Measurements from ENCODE around the gene ALDOB. TPM values are rescaled to one million over a fixed set of nuclear protein-coding genes. Genes with fewer than 3 reads are reported as not detected.

ALDOB gene
- total RNA-seq, 1 experiment from 2014 or later, result 1.2 TPM

- Histone ChIP-seq H3K27ac (ENCODE audit: low read depth, low read length) (peak overlapping the region; percentile 51; the same call in 1 of the 2 replicates), H3K9ac (ENCODE audit: low read length) (peak overlapping the region; percentile 48; the same call in 1 of the 2 replicates), H3K36me3 (ENCODE audit: control insufficient read depth in 1 of 2, insufficient read depth in 2 of 2, low read length in 2 of 2) (no peaks in the 10 kb centered on the region), H2AFZ (ENCODE audit: low read depth, low read length, poor library complexity, severe bottlenecking) (peak overlapping the region; percentile 99), H4K20me1 (ENCODE audit: insufficient read depth) (no peaks in the 10 kb centered on the region), H3K4me1 (ENCODE audit: control insufficient read depth in 1 of 2, insufficient read depth in 2 of 2, low read length in 2 of 2) (peaks cover 0 to 6% of the 10 kb centered on the region in 2 experiments; a peak in 2 of 4 replicates), H3K9me3 (ENCODE audit: control insufficient read depth in 1 of 2, insufficient read depth in 1 of 2, low read depth in 1 of 2, low read length in 2 of 2) (no peaks in the 10 kb centered on the region), H3K79me2 (ENCODE audit: insufficient read depth, low read length) (no peaks in the 10 kb centered on the region), H3K9me2 (ENCODE audit: insufficient read depth) (no peaks in the 10 kb centered on the region), H3K4me2 (ENCODE audit: low read length) (peak overlapping the region; percentile 93), H3K27me3 (ENCODE audit: insufficient read depth, low read length) (no peaks in the 10 kb centered on the region), H3K4me3 (replicated peaks in 1 of 2; ENCODE audit: low read depth in 1 of 2, low read length in 2 of 2) (peak overlapping the region; percentile 48 to 60)
- POLR2A ChIA-PET, result interaction anchor here (0.7 to 1.8 kb wide), 3 partner anchors 11 to 38 kb away, joined by 3 to 4 read pairs (median 4); a partner anchor contains a TSS
- RAD21 ChIA-PET (ENCODE audit: low non-redundant PET in 1 of 2, low total read pairs in 2 of 2, uncharacterized antibody in 2 of 2, unreplicated experiment in 2 of 2), result interaction anchor here (0.6 to 1.2 kb wide), 3 partner anchors 10 to 51 kb away, joined by 3 to 4 read pairs (median 3); no protein-coding TSS in a partner anchor
- CTCF ChIA-PET, result interaction anchor here (0.7 to 2.3 kb wide), 20 partner anchors 10 to 279 kb away, joined by 3 to 36 read pairs (median 4); partner anchors contain the start of genes MRPL50, RNF20 and ZNF189
- peak; percentile 83 for DNase-seq (ENCODE audit: low read depth, low spot score)
- ATAC-seq, result peak; percentile 98
- intact Hi-C loops (cut with micrococcal nuclease), result loop anchor here (2.0 to 10.0 kb wide), 2 partner anchors 82 to 276 kb away; no protein-coding TSS in a partner anchor
- BruUV-seq (replicated peaks), result no TSS peak
- TF ChIP-seq EGR1 (IDR thresholded peaks at IDR 0.05; ENCODE audit: low read depth) (no peak), ZNF274 (IDR thresholded peaks at IDR 0.05; ENCODE audit: low read depth, low read length) (no peak), TCF7L2 (IDR thresholded peaks at IDR 0.05; ENCODE audit: borderline replicate concordance, extremely low read depth, insufficient read depth, insufficient read length) (no peak), FOSL1 (IDR thresholded peaks at IDR 0.05; ENCODE audit: low read depth) (no peak), EZH2phosphoT487 (IDR thresholded peaks at IDR 0.05; ENCODE audit: borderline replicate concordance) (no peak), RAD21 (IDR thresholded peaks at IDR 0.05; ENCODE audit: low read depth) (peak; percentile 67), EZH2 (IDR thresholded peaks at IDR 0.05) (no peak), POLR2A (IDR thresholded peaks at IDR 0.05; ENCODE audit: borderline replicate concordance, extremely low read depth, insufficient read depth, insufficient read length) (no peak), SRF (IDR thresholded peaks at IDR 0.05; ENCODE audit: low read depth) (no peak), YY1 (IDR thresholded peaks at IDR 0.05; ENCODE audit: extremely low read depth, insufficient replicate concordance, low read depth, low read length) (no peak), SP1 (IDR thresholded peaks at IDR 0.05; ENCODE audit: low read depth) (no peak; the same call in 1 of the 2 replicates), POLR2AphosphoS5 (IDR thresholded peaks at IDR 0.05; ENCODE audit: low read depth, low read length) (no peak), CBX3 (IDR thresholded peaks at IDR 0.05; ENCODE audit: low read depth) (0 out of 2 replicates have a peak, but pooled peaks have one; percentile 58), ELF1 (IDR thresholded peaks at IDR 0.05; ENCODE audit: borderline replicate concordance, low read depth) (no peak), SIN3A (IDR thresholded peaks at IDR 0.05; ENCODE audit: low read depth) (no peak), ZBTB33 (IDR thresholded peaks at IDR 0.05; ENCODE audit: extremely low read depth, insufficient replicate concordance, low read length) (no peak), REST (IDR thresholded peaks at IDR 0.05; ENCODE audit: low read depth) (no peak), JUND (IDR thresholded peaks at IDR 0.05) (no peak), CEBPB (IDR thresholded peaks at IDR 0.05; ENCODE audit: low read depth) (no peak), ZFX (IDR thresholded peaks at IDR 0.05) (no peak)
- TF ChIP-seq, protein P1, sequence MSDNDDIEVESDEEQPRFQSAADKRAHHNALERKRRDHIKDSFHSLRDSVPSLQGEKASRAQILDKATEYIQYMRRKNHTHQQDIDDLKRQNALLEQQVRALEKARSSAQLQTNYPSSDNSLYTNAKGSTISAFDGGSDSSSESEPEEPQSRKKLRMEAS (IDR thresholded peaks at IDR 0.05), result peak; percentile 29; the same call in 1 of the 2 replicates
These were observed 13.6 kb upstream of the ALDOB start for GRCh38 chr9:101449071-101449721.
